Kidney (tissue), 14 donors: ENCODE results near the gene DPP9. TPM values are rescaled to one million over a fixed set of nuclear protein-coding genes. Genes with fewer than 3 reads are reported as not detected.
A peak's percentile ranks its signal among the peaks of the same experiment; 100 is the strongest.

ENCODE experiments used
- DNase-seq, 5 donors: peaks; one replicate each; pipeline ENCODE4 v3.0.0-alpha.2; 2013 to 2020
- FAIRE-seq: peaks from 2 replicates; lab custom pipeline; 2012; peaks lifted over from hg19 to GRCh38; lab: Jason Lieb, UNC
- H3K27ac ChIP-seq, 2 donors: one replicate each; pipeline ENCODE4 v1.7.0; 2013; ENCODE audit warnings: low read depth in 2 of 2, low read length in 2 of 2, inconsistent platforms in 1 of 2
- H3K27me3 ChIP-seq: one replicate; pipeline ENCODE4 v1.7.1; 2013; ENCODE audit warnings: low read length, inconsistent platforms; ENCODE audit not compliant: control insufficient read depth, insufficient read depth
- H3K36me3 ChIP-seq, 3 donors: one replicate each; pipeline versions ENCODE4 v1.7.0 to v1.7.1; 2013; ENCODE audit warnings: low read length in 3 of 3, control low read depth in 1 of 3, inconsistent platforms in 1 of 3; ENCODE audit not compliant: insufficient read depth in 3 of 3, control insufficient read depth in 2 of 3
- H3K4me1 ChIP-seq, 3 donors: one replicate each; pipeline versions ENCODE4 v1.7.0 to v1.7.1; 2013; ENCODE audit warnings: low read length in 3 of 3, inconsistent platforms in 1 of 3, low read depth in 1 of 3; ENCODE audit not compliant: control insufficient read depth in 2 of 3, insufficient read depth in 2 of 3
- H3K4me3 ChIP-seq, 3 donors: one replicate each; pipeline versions ENCODE4 v1.7.0 to v1.8.1; 2013; ENCODE audit warnings: low read length in 3 of 3, control low read depth in 1 of 3, inconsistent platforms in 1 of 3
- H3K9ac ChIP-seq, 3 donors: one replicate each; pipeline versions ENCODE4 v1.7.0 to v1.7.1; 2013; ENCODE audit warnings: low read length in 3 of 3, control low read depth in 1 of 3, inconsistent platforms in 1 of 3
- H3K9me3 ChIP-seq, 3 donors: one replicate each; pipeline versions ENCODE4 v1.7.0 to v1.7.1; 2013; ENCODE audit warnings: low read length in 3 of 3, control low read depth in 1 of 3, inconsistent platforms in 1 of 3; ENCODE audit not compliant: control insufficient read depth in 2 of 3, insufficient read depth in 1 of 3
- intact Hi-C: fragments of 100-400 bp; cut with DNase I; formaldehyde crosslinking; loops from one replicate; pipeline ENCODE4 v1.11.1; 2022
- polyA plus RNA-seq: library from polyadenylated mRNA; stranded (reverse); fragments of 350-450 nt; fragmentation: Illumina TruSeq; extraction: RNeasy Lipid Tissue Mini Kit (QIAGEN cat#74804); gene quantifications from one replicate; pipeline ENCODE4 v1.2.3, GENCODE V29; 2014; ENCODE audit warnings: low read depth, low replicate concordance; ENCODE audit not compliant: insufficient read depth
- total RNA-seq: library from RNA; stranded (reverse); fragmentation: NEBNext Ultra II Directional; extraction: Animal tissue kit (Norgen Biotek cat#: 25700); gene quantifications from one replicate; pipeline ENCODE4 v1.2.1, GENCODE V29; 2021
- TF ChIP-seq, protein P1 (sequence below): IDR thresholded peaks from 3 replicates; pipeline ENCODE4 v1.5.1; 2012; ENCODE audit warnings: mild to moderate bottlenecking, moderate library complexity, borderline replicate concordance; ENCODE audit not compliant: insufficient read depth; ENCODE audit errors: extremely low read depth
- donor health status: control.
- donor health status: control.
- donor health status: control.
- donor health status: control.
- donor health status: control.
- donor health status: DM: yes; HTN: yes; CAD: no.
- donor health status: Normal renal cell carcinoma (clear cell type).

DPP9 gene
- total and polyA plus RNA-seq, 2 donors from 2014 or later, result 14.0 to 61.9 TPM

- intact Hi-C loops, result no loop called here
- Histone ChIP-seq H3K9ac (no peak overlapping the region), H3K27me3 (no peaks in the 10 kb centered on the region), H3K4me1 (no peaks in the 10 kb centered on the region), H3K9me3 (no peaks in the 10 kb centered on the region), H3K4me3 (no peak overlapping the region), H3K27ac (no peak overlapping the region), H3K36me3 (no peaks in the 10 kb centered on the region)
- FAIRE-seq, result no peak
- TF ChIP-seq, protein P1, sequence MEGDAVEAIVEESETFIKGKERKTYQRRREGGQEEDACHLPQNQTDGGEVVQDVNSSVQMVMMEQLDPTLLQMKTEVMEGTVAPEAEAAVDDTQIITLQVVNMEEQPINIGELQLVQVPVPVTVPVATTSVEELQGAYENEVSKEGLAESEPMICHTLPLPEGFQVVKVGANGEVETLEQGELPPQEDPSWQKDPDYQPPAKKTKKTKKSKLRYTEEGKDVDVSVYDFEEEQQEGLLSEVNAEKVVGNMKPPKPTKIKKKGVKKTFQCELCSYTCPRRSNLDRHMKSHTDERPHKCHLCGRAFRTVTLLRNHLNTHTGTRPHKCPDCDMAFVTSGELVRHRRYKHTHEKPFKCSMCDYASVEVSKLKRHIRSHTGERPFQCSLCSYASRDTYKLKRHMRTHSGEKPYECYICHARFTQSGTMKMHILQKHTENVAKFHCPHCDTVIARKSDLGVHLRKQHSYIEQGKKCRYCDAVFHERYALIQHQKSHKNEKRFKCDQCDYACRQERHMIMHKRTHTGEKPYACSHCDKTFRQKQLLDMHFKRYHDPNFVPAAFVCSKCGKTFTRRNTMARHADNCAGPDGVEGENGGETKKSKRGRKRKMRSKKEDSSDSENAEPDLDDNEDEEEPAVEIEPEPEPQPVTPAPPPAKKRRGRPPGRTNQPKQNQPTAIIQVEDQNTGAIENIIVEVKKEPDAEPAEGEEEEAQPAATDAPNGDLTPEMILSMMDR, result no peak
- DNase-seq, result no peak
Measured at GRCh38 chr19:4733755-4734345, 10.2 kb upstream of the DPP9 start.

GRCh38 chr19:4732680-4733114, 9.1 kb upstream of the DPP9 start:
- FAIRE-seq, result no peak
- TF ChIP-seq, protein P1, result peak; percentile 71
- H3K36me3 ChIP-seq, result no peaks in the 10 kb centered on the region
- no peaks in the 10 kb centered on the region for H3K4me1 ChIP-seq
- H3K4me3 ChIP-seq, result no peak overlapping the region
- no peaks in the 10 kb centered on the region for H3K9me3 ChIP-seq
- intact Hi-C loops, result no loop called here
- no peaks in the 10 kb centered on the region for H3K27me3 ChIP-seq
- no peak overlapping the region for H3K9ac ChIP-seq
- peak in 4 of 5 donors; percentile 59 to 82 (median 68) for DNase-seq
- no peak overlapping the region for H3K27ac ChIP-seq

DNA sequence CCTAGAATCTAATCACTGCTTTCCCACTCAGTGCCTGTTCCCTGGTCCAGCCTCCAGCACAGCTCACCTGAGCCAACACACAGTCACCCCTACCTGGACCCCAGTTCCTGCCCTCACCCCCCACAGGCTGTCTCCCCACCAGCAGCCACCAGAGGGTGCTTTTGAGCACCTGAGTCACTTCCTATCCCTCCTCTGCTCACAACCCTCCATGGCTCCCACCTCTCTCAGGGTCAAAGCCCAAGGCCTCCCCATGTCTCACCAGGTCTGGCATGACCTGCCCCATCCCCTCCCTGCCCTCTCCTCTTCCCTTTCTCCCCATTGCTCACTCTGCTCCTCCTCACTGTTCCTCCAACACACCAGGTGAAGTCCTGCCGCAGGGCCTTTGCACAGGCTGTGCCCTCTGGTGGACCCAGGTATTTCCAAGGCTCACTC, 7.1 kb upstream of the DPP9 start:
- FAIRE-seq, result no peak

More for the DNA sequence above, 7.1 kb upstream of the DPP9 start:
- no peak overlapping the region for H3K9ac ChIP-seq
- intact Hi-C loops, result no loop called here
- no peaks in the 10 kb centered on the region for H3K4me1 ChIP-seq
- H3K27ac ChIP-seq, result no peak overlapping the region
- TF ChIP-seq, protein P1, result no peak
- H3K4me3 ChIP-seq, result no peak overlapping the region
- peak in 1 of 5 donors; percentile 22 for DNase-seq
- H3K9me3 ChIP-seq, result no peaks in the 10 kb centered on the region
- H3K27me3 ChIP-seq, result no peaks in the 10 kb centered on the region
- H3K36me3 ChIP-seq, result no peaks in the 10 kb centered on the region
